G401.6 (cell line): Measurements from ENCODE around the gene ZCWPW1.
"Not testable (repeated sequence)": the region's sequence is repeated elsewhere in the genome, so short reads cannot be mapped to it uniquely, and the experiment has no call there.

ENCODE experiments used
- FAIRE-seq: peaks from 2 replicates; lab custom pipeline; 2012; peaks lifted over from hg19 to GRCh38; lab: Jason Lieb, UNC

Gene ZCWPW1

DNA sequence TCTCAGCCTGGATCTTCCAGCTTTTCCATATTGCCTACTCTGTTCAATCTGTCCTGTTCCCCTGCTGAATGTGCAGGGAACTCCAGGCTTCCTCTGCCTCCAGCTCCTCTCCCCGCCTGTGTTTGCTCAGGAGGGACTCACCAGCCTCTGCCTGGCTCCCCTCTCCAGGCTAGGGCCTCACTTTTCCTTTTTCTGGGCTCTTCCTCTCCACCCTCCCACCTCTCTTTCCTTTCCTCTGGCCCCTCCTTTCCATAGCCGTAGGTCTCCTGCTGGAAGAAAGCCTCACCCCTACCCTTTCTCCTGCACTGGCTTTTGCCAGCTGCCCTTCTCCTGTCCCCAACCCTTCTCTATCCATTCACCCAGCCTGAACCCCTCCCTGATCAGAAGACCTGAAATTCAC lies 30.3 kb downstream of the ZCWPW1 start:
- no peak for FAIRE-seq

DNA sequence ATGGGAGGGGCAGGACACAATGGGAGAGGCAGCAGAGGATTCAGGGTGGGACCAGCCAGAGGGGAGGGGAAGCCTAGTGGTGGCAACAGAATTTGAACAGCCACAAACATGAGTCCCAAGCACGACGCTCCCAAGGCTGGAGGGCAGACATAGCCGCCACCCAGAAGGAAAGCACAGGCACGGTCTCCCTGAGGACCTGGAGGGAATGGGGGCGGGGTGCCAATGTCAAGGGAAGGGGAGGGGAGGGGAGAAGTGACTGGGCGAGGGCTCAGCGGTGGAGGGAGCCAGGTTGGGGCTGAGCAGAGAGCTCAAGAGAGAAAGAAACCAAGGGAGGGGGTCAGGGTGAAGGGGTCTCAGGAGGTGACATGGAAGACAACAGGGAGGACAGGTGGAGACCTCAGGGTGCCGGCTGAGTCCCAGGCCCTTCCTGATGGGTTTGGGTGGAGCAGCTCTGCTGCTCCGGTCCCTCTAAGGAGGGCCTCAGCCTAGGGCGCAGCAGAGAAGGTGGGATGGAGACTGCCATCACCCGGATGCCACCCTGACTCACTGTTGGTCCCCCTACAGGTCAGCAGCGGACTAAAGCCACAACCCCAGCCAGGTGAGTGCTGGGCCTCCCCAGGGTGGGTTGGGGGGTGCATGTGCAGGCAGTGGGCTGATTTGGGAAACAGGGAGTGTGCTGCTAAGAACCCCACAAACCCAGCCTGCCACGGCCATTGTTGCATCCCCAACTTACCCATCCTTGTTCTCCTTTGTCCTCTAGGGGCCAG lies 31.0 kb downstream of the ZCWPW1 start:
- no peak for FAIRE-seq

DNA sequence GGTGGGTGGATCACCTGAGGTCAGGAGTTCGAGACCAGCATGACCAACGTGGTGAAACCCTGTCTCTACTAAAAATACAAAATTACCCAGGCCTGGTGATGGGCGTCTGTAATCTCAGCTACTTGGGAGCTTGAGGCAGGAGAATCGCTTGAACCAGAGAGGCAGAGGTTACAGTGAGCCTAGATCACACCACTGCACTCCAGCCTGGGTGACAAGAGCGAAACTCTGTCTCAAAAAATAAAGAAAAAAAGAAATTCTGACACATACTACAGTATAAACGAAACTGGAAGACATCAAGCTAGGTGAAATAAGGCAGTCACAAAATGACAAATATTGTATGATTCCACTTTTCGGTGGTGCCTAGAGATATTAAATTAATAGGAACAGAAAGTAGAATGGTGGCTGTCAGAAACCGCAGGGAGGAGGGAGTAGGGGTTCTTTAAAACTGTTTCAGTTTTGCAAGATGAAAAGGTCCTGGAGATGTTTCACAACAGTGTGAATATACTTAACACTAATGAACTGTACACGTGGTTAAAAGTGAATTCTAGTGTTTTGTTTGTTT lies 32.0 kb downstream of the ZCWPW1 start:
- no peak for FAIRE-seq

DNA sequence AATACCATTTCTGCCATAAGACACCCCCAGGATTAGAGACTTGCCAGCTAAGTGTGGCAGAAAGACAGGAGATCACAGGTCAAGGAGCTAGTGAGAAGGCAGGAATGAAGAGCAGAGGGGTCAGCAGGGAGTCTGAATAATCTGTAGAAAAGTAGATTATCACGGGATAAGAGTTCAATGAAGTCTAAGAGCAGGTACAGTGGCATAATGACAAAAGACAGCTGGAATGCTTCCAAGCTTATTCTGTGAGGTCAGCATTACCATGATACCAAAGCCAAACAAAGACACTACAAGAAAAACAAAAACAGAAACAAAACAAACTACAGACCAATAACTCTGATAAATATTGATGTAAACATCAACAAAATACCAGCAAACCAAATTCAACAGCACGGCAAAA lies 34.4 kb downstream of the ZCWPW1 start:
- FAIRE-seq, result no peak

DNA sequence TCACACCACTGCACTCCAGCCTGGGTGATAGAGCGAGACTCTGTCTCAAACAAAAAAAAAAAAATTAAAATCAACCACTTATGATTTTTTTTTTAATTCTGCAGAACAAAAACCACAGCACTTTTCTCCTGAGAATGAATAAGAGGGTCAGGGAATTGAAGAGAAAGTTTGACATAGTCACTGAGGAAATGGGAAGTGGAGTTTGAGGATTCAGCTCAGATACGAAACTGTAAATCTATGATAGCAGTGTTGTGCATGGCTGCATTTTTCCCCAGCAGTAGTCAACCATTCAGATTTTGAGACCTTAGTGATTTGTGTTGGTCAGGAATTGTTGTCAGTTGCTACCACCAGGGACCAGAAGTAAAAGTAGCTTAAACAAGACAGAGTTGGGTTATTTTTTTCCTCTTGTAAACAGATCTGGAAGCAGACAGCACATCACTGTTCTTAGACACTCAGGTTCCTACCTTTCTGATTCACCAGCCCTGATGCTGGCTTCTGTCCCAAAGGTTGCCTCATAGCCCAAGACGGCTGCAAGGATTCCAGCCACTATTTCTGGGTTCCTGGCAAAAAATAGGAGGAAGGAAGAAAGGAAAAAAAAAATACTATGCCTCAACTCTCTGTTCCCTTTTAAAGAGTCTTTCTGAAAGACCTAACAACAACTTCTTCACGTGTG lies 35.1 kb downstream of the ZCWPW1 start:
- no peak for FAIRE-seq

DNA sequence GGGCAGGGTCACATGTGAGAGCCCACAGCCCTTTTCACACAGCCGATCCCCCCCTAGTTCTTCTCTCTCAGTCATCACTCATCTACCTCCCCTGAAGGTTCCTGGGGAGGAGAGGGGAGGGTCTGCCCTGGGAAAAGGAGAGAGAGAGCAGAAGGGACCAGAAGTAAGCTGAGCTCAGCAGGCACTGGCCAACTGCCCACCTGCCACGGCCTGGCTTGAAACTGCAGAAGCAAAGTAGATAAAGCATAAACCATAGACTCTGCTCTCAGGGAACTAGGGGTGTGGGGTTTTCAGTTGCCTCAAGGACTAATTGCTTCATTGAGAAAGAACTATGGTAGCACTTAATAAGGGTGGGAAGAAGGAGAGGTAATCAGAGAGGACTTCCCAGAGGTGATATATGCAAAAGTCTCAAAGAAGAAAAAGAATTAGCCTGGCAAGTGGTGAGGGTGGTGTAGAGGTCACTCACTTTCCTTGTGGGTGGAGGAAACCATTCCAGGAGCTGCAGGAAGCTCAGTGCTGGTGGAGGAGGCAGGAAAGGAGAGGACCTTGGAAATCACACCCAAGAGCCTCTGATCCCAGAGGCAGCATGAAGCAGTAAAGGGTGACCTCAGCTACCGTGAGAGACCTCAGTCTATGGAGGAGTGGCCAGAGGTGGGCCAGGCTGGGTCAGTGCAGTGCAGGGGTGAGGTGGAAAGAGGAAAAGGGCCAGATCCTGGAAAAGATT lies 38.1 kb downstream of the ZCWPW1 start:
- FAIRE-seq, result no peak

DNA sequence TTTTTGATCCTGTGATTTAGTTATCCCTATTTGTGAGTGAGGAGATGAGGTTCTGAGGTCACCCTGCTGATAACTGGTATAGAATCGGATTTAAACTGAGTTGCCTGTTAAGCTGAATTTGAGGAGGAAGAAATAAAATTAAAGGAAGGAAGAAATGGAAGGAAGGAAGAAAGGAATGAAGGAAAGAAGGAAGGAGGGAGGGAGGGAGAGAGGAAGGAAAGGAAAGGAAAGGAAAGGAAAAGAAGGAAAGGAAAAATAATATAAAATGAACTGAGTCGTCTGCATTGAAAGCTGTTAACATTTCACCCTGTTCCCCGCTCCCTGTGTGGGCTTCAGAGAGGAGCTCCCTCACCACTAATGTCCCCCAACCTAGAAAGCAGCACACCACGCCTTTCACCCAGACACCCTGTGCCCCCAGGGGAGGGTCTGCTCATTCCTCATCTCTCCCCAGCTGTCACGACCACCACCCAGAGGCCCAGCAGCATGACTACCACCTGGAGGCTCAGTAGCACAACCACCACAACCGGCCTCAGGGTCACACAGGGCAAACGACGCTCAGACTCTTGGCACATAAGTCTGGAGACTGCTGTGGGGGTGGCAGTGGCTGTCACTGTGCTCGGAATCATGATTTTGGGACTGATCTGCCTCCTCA lies 38.9 kb downstream of the ZCWPW1 start:
- FAIRE-seq, result no peak

DNA sequence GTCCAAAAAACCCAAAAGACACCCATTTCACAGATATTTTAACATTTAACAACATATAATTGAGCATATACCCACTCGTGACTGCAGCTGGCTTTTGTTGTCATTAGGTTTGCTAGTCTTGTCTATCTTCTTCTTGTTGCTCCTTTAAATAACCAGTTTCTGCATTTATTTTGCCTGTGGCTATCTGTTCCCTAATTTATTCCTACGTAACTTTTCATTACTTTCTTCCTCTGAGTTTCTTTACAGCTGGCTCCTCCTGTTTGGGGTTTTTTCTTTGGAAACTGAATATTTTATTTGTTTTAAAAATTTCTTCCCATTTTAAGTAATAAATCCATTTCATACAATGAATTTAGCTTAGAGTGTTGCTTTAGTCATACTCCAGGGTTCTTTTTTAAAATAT lies 40.8 kb downstream of the ZCWPW1 start:
- peak; percentile 39 for FAIRE-seq

DNA sequence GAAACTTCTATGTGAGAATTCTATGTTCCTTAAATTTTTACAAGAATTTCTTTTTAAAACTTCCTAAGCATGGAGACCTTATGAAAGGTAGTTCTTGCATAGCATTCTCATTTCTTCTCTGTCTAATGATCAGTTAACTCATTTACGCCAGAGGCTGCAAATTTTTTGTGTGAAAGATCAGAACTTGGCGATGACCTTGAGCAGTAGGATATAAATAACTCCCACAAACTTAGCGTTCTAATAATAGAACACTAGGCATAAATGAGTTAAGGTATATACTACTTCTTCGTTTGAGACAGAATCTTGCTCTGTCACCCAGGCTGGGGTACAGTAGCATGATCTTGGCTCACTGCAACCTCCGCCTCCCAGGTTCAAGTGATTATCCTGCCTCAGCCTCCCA lies 41.6 kb downstream of the ZCWPW1 start:
- no peak for FAIRE-seq

DNA sequence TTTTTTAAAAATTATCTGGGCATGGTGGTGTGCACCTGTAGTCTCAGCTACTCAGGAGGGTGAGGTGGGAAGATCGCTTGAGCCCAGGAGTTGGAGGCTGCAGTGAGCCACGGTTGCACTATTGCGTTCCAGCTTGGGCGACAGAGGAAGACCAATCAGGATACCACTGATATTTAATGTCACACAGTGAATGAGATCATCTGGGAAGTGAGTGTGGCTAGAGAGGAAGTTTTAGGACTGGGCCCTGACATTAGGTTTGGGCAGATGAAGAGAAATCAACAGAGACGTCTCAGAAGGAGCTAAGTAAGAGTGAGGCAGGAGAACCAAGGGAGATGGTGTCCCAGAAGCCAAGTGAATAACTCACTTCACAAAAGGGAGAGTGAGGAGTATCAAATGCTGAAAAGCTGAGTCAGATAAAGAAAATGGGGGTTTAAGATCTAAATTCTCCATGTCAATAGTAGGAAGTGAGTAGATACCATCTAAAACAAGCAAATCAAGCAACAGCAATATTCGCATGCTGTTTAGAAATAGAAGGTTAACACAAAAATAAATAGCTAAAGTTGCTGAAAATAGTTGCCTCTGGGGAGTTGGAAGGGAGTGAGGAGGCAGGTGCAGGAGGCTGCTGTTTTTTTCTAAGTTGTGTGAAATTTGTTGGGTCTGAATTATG lies 43.7 kb downstream of the ZCWPW1 start:
- FAIRE-seq, result no peak

DNA sequence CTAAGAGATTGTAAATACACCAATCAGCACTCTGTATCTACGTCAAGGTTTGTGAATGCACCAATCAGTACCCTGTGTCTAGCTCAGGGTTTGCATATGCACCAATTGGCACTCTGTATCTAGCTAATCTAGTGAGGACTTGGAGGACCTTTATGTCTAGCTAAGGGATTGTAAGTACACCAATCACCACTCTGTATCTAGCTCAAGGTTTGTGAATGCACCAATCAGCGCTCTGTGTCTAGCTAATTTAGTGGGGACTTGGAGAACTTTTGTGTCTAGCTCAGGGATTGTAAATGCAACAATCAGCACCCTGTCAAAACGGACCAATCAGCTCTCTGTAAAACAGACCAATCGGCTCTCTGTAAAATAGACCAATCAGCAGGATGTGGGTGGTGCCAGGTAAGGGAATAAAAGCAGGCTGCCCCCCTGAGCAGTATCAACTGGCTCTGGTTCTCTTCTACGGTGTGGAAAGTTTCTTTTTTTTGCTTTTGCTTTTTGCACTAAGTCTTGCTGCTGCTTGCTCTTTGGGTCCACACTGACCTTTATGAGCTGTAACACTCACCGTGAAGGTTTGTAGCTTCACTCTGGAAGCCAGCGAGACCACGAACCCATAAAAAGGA lies 46.2 kb downstream of the ZCWPW1 start:
- FAIRE-seq, result not testable (repeated sequence)

DNA sequence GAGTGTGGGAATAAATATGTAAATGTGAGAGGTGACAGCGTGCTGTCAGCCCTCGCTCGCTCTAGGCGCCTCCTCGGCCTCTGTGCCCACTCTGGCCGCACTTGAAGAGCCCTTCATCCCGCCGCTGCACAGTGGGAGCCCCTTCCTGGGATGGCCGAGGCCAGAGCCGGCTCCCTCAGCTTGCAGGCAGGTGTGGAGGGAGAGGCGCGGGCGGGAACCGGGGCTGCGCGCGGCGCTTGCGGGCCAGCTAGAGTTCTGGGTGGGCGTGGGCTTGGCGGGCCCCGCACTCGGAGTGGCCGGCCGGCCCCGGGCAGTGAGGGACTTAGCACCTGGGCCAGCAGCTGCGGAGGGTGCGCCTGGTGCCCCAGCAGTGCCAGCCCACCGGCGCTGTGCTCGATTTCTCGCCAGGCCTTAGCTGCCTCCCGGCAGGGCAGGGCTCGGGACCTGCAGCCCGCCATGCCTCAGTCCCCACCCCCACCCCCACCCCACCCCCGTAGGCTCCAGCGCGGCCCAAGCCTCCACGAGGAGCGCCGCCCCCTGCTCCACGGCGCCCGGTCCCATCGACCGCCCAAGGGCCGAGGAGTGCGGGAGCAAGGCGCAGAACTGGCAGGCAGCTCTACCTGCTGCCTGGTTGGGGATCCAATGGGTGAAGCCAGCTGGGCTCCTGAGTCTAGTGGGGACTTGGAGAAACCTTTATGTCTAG lies 46.8 kb downstream of the ZCWPW1 start:
- FAIRE-seq, result not testable (repeated sequence)

DNA sequence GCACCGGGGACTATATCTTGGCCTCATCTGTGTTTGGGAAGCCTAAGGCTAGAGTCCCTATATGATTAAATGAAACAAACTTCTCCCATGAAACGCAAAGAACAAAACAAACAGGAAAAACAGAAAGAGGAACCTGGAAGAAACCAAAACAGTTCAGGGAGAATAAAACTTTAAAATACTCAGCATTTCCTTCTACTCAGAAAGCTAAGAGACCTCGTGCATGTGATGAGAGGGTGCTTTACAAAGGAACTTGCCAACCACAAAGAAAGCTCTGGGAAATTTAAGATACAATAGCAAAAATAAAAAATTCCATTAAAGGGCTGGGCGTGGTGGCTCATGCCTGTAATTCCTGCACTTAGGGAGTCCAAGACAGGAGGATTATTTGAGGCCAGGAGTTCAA lies 48.3 kb downstream of the ZCWPW1 start:
- no peak for FAIRE-seq

DNA sequence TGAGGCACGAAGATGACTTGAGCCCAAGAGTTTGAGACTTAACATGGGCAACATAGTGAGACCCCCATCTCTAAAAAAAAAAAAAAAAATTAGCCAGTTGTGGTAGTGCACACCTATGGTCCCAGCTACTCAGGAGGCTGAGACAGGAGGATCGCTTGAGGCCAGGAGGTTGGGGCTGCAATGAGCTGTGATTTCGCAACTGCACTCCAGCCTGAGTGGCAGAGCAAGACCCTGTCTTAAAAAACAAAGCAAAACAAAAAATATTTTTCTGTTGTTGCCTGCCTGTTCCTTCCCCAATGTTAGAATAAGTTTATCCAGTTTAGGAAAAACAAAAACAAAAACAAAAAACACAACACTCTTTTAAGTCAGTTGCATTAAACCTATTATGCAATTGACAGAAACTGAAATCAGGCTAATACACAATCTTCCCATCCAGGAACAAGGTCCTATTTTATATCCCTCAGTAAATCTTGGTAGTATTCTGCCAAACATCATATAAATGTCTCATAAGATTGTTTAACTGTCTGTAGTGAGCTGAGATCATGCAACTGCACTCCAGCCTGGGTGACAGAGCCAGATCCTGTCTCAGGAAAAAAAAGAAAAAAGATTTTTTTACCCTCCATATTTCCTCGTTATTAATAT lies 50.3 kb downstream of the ZCWPW1 start:
- no peak for FAIRE-seq

DNA sequence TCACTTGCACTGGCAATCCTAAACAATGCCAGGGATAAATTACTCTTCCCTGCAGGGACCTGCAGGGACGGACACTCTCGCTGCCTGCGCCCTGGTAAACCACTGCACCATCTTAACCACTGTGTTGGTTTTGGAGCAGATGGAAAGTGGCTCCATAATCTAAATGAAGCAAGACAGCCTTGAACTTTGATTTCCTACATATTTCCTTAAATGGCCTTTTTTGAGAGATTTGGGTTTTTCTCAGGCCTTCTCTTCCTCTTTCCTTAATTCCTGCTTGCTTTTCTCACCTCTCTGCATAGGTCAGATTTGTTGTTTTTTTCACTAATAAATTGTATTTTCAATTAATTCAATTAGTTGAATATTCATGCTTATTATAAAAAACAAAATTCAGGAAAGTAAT lies 52.4 kb downstream of the ZCWPW1 start:
- no peak for FAIRE-seq

DNA sequence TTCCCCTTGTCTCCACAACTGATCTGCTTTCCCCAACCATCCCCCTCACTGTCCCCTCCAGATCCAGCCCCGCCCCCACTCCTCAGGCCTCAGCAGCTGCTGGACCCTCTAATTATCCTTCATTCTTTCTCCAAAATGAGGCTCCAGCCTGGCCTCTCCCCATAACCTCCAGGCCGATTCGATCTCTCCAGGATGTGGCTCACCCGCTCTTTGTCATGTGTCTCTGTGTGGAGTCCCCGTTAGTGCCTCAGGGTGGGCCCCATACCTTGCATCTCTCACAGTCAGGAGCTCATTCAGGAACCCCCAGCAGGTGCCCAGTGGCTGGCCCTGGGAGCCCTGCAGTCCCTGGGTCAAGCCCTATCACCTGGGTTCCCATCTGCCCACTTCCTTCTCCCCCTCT lies 53.9 kb downstream of the ZCWPW1 start:
- no peak for FAIRE-seq

DNA sequence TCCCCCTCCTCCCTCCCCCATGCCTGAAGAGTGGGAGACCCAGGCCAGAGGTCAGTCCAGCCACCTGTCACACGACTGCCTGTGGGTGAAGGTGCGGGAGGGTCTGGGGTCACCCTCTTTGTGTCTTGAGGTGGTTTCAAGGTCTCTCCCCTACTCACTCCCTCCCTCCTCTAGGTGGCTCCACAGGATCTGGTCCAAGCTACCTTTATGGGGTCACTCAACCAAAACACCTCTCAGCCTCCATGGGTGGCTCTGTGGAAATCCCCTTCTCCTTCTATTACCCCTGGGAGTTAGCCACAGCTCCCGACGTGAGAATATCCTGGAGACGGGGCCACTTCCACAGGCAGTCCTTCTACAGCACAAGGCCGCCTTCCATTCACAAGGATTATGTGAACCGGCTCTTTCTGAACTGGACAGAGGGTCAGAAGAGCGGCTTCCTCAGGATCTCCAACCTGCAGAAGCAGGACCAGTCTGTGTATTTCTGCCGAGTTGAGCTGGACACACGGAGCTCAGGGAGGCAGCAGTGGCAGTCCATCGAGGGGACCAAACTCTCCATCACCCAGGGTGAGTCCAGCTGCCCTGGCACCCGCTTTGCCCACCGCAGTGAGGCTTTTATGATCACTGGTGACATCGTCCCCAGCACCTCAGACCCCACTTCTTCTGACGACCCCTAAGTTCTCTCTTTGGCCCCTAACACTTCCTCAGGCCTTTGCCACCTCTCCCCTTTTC lies 54.5 kb downstream of the ZCWPW1 start:
- not testable (repeated sequence) for FAIRE-seq

DNA sequence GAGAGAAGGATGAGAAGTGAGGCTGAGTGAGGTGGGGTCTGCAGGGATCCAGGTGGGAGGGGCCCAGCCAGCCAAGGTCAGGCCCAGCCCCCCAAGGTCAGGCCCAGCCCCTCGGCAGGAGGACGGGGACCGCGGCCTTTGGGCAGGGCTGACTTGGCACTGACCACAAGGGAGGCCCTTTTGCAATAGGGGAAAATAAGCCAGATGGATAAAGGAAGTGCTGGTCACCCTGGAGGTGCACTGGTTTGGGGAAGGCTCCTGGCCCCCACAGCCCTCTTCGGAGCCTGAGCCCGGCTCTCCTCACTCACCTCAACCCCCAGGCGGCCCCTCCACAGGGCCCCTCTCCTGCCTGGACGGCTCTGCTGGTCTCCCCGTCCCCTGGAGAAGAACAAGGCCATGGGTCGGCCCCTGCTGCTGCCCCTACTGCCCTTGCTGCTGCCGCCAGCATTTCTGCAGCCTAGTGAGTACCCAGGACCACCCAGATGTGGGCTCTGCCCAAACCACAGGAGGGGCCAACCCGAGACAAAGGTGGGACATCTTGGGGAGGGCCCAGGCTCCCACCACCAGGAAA lies 55.2 kb downstream of the ZCWPW1 start, which contains the start of gene PILRA:
Gene PILRA (plus strand): TSS at position 227 of the 571 bp plus-strand sequence. CDS start 170 bp downstream, at position 397.
- FAIRE-seq, result no peak

DNA sequence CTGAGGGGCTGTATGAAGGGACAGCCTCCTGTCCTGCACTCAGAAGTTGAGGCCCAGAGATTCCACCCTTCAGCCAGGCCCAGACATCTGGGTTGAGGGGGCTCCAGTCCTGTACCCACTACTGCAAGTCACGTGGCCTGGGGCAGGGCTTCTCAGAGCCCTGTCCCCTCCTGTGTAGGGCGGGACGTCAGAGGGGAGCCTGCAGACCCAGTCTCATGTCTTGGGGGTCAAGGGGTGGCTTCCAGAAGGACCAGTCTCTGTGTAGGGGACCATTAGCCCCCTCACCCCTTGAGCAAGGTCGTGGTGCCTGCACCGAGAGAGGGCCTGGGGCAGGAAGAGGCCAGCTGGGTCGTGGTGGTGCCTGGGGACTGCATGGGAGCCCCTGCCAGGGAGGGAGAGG lies 55.8 kb downstream of the ZCWPW1 start:
- FAIRE-seq, result no peak
